Measurements from ENCODE around the gene SCARF2. TPM values are rescaled to one million over a fixed set of nuclear protein-coding genes. Genes with fewer than 3 reads are reported as not detected.

SCARF2 gene
- total RNA-seq, 4 donors from 2014 or later: 9.4 to 17.9 (median 12.3) TPM

GRCh38 chr22:20450551-20450906, 12.9 kb upstream of the SCARF2 start:
- DNase-seq (ENCODE audit: low spot score): no peak
- ATAC-seq (ENCODE audit: low FRiP score): no peak
- TF ChIP-seq CTCF (IDR thresholded peaks at IDR 0.05): no peak

- TF ChIP-seq CTCF (IDR thresholded peaks at IDR 0.05): no peak
- ATAC-seq (ENCODE audit: low FRiP score): no peak
These were observed 12.4 kb upstream of the SCARF2 start for GRCh38 chr22:20449819-20450550.

GRCh38 chr22:20448630-20449029, 11.0 kb upstream of the SCARF2 start:
- ATAC-seq (ENCODE audit: low FRiP score) (no peak), DNase-seq (ENCODE audit: low spot score) (no peak)
- no peak for TF ChIP-seq CTCF (IDR thresholded peaks at IDR 0.05)

More at GRCh38 chr22:20449819-20450550, 12.4 kb upstream of the SCARF2 start:
- no peak for DNase-seq (ENCODE audit: low spot score)

GRCh38 chr22:20446383-20446970, 8.9 kb upstream of the SCARF2 start:
- no peak for TF ChIP-seq CTCF (IDR thresholded peaks at IDR 0.05)
- DNase-seq (ENCODE audit: low spot score) (no peak), ATAC-seq (ENCODE audit: low FRiP score) (no peak)

- no peak for DNase-seq (ENCODE audit: low spot score)
- no peak for ATAC-seq (ENCODE audit: low FRiP score)
These were observed 6.7 kb upstream of the SCARF2 start for GRCh38 chr22:20444325-20444724.

GRCh38 chr22:20442485-20443284, 5.1 kb upstream of the SCARF2 start:
- ATAC-seq (ENCODE audit: low FRiP score) (no peak), DNase-seq (ENCODE audit: low spot score) (no peak)
- TF ChIP-seq CTCF (IDR thresholded peaks at IDR 0.05): no peak

More at GRCh38 chr22:20444325-20444724, 6.7 kb upstream of the SCARF2 start:
- TF ChIP-seq CTCF (IDR thresholded peaks at IDR 0.05): no peak
